Liver (tissue), 3 donors: Measurements from ENCODE around the gene VSX2.

Experiments used
- EGR1 ChIP-seq, 2 donors: IDR thresholded peaks; 2 replicates each; pipeline ENCODE4 v1.6.1; 2016 to 2018; ENCODE audit warnings: antibody characterized with exemption in 2 of 2, low read depth in 2 of 2
- GABPA ChIP-seq, 2 donors: IDR thresholded peaks in 1 of 2; conservative IDR thresholded peaks in 1 of 2; 2 replicates each; pipeline ENCODE4 v1.6.1; 2016; ENCODE audit warnings: antibody characterized with exemption in 2 of 2, mild to moderate bottlenecking in 1 of 2, moderate library complexity in 1 of 2
- HNF4A ChIP-seq, 2 donors: conservative IDR thresholded peaks; 2 replicates each; pipeline ENCODE4 v1.6.1; 2016; ENCODE audit warnings: antibody characterized with exemption in 2 of 2, mild to moderate bottlenecking in 2 of 2
- JUND ChIP-seq, 2 donors: IDR thresholded peaks; 2 replicates each; pipeline ENCODE4 v1.6.1; 2016; ENCODE audit warnings: antibody characterized with exemption in 2 of 2
- NR2F2 ChIP-seq: IDR thresholded peaks from 2 replicates; pipeline ENCODE4 v1.6.1; 2016; ENCODE audit warnings: antibody characterized with exemption
- RAD21 ChIP-seq, 2 donors: IDR thresholded peaks; 2 replicates each; pipeline ENCODE4 v1.6.1; 2016; ENCODE audit warnings: antibody characterized with exemption in 2 of 2, mild to moderate bottlenecking in 2 of 2
- REST ChIP-seq: IDR thresholded peaks from 2 replicates; pipeline ENCODE4 v1.6.1; 2016; ENCODE audit warnings: antibody characterized with exemption, mild to moderate bottlenecking
- SP1 ChIP-seq: IDR thresholded peaks from 2 replicates; pipeline ENCODE4 v1.6.1; 2018; ENCODE audit warnings: antibody characterized with exemption, mild to moderate bottlenecking
- TAF1 ChIP-seq: conservative IDR thresholded peaks from 2 replicates; pipeline ENCODE4 v1.6.1; 2016; ENCODE audit warnings: antibody characterized with exemption, mild to moderate bottlenecking
- YY1 ChIP-seq: IDR thresholded peaks from 2 replicates; pipeline ENCODE4 v1.6.1; 2016; ENCODE audit warnings: antibody characterized with exemption, mild to moderate bottlenecking
- TF ChIP-seq, protein P1 (sequence below): fragments of 150-350 bp; IDR thresholded peaks from 2 replicates; pipeline ENCODE4 v1.5.1; 2017; ENCODE audit warnings: improper control_type of control experiment, low read depth, low read length; ENCODE audit not compliant: missing input control
- TF ChIP-seq, protein P2 (sequence below): IDR thresholded peaks from 2 replicates; pipeline ENCODE4 v1.6.1; 2016; ENCODE audit warnings: antibody characterized with exemption
- TF ChIP-seq, protein P3 (sequence below): IDR thresholded peaks from 2 replicates; pipeline ENCODE4 v1.6.1; 2016; ENCODE audit warnings: antibody characterized with exemption
- donor health status: healthy.
- donor health status: healthy.

- TF ChIP-seq, protein P1, sequence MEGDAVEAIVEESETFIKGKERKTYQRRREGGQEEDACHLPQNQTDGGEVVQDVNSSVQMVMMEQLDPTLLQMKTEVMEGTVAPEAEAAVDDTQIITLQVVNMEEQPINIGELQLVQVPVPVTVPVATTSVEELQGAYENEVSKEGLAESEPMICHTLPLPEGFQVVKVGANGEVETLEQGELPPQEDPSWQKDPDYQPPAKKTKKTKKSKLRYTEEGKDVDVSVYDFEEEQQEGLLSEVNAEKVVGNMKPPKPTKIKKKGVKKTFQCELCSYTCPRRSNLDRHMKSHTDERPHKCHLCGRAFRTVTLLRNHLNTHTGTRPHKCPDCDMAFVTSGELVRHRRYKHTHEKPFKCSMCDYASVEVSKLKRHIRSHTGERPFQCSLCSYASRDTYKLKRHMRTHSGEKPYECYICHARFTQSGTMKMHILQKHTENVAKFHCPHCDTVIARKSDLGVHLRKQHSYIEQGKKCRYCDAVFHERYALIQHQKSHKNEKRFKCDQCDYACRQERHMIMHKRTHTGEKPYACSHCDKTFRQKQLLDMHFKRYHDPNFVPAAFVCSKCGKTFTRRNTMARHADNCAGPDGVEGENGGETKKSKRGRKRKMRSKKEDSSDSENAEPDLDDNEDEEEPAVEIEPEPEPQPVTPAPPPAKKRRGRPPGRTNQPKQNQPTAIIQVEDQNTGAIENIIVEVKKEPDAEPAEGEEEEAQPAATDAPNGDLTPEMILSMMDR: no peak
- TF ChIP-seq, protein P2, sequence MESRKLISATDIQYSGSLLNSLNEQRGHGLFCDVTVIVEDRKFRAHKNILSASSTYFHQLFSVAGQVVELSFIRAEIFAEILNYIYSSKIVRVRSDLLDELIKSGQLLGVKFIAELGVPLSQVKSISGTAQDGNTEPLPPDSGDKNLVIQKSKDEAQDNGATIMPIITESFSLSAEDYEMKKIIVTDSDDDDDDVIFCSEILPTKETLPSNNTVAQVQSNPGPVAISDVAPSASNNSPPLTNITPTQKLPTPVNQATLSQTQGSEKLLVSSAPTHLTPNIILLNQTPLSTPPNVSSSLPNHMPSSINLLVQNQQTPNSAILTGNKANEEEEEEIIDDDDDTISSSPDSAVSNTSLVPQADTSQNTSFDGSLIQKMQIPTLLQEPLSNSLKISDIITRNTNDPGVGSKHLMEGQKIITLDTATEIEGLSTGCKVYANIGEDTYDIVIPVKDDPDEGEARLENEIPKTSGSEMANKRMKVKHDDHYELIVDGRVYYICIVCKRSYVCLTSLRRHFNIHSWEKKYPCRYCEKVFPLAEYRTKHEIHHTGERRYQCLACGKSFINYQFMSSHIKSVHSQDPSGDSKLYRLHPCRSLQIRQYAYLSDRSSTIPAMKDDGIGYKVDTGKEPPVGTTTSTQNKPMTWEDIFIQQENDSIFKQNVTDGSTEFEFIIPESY: no peak
- TF ChIP-seq TAF1 (no peak), HNF4A (conservative IDR thresholded peaks at IDR 0.05) (no peak), GABPA (IDR thresholded peaks at IDR 0.05 in 1 of 2, conservative IDR thresholded peaks at IDR 0.05 in 1 of 2) (no peak), RAD21 (IDR thresholded peaks at IDR 0.05) (no peak), REST (no peak), EGR1 (IDR thresholded peaks at IDR 0.05; ENCODE audit: low read depth in 2 of 2) (no peak), JUND (IDR thresholded peaks at IDR 0.05) (no peak), YY1 (no peak), NR2F2 (no peak), SP1 (no peak)
- TF ChIP-seq, protein P3, sequence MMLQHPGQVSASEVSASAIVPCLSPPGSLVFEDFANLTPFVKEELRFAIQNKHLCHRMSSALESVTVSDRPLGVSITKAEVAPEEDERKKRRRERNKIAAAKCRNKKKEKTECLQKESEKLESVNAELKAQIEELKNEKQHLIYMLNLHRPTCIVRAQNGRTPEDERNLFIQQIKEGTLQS: no peak
These were observed 8.8 kb downstream of the VSX2 start for GRCh38 chr14:74248017-74248416.
